GM12891 (cell line): ENCODE results near the gene TMEM45A.

Experiments
- POLR2A ChIP-seq: IDR thresholded peaks from 2 replicates; pipeline ENCODE4 v1.6.1; 2011; ENCODE audit warnings: low read depth, low read length, control low read depth
- POLR2AphosphoS5 ChIP-seq: IDR thresholded peaks from 2 replicates; pipeline ENCODE4 v1.6.1; 2011; ENCODE audit warnings: low read depth, low read length, control low read depth
- SPI1 ChIP-seq: IDR thresholded peaks from 2 replicates; pipeline ENCODE4 v1.6.1; 2011; ENCODE audit warnings: low read depth, low read length, control low read depth
- TAF1 ChIP-seq: IDR thresholded peaks from 2 replicates; pipeline ENCODE4 v1.6.1; 2011; ENCODE audit warnings: low read depth, low read length, control low read depth

DNA sequence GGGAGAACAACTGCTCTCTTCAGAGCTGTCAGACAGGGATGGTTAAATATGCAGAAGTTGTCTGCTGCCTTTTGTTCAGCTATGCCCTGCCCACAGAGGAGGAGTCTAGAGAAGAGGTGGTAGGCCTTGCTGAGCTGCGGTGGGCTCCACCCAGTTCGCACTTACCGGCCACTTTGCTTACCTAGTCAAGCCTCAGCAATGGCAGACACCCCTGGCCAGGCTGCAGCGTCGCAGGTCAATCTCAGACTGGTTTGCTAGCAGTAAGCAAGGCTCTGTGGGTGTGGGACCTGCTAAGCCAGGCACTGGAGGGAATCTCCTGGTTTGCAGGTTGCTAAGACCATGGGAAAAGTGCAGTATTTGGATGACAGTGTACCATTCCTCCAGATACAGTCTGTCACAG is 12.3 kb upstream of the TMEM45A start:
- no peak for TF ChIP-seq POLR2A
- no peak for TF ChIP-seq TAF1
- no peak for TF ChIP-seq SPI1
- TF ChIP-seq POLR2AphosphoS5, result no peak
